H1 (cell line): ENCODE results near the gene FSIP1. TPM values are rescaled to one million over a fixed set of nuclear protein-coding genes. Genes with fewer than 3 reads are reported as not detected.

Source experiments
- KDM4A ChIP-seq: IDR thresholded peaks from one replicate; pipeline ENCODE4 v1.7.1; 2012; ENCODE audit warnings: low read depth, mild to moderate bottlenecking, moderate library complexity, low read length, inconsistent platforms; ENCODE audit not compliant: severe bottlenecking
- polyA plus RNA-seq, 7 experiments: library from polyadenylated mRNA; depleted of rRNA in 3 of 7; stranded (reverse) in 5 of 7; unstranded in 2 of 7; fragments of >200 nt in 5 of 7; fragments of 200-250 nt in 2 of 7; gene quantifications; 1 replicate in 5 of 7; 2 replicates in 1 of 7; 4 replicates in 1 of 7; pipeline versions ENCODE4 v1.2.1 to v1.2.3, GENCODE V29; 2011 to 2013; ENCODE audit warnings: missing spikeins in 2 of 7, mixed read lengths in 2 of 7
- total RNA-seq: library from RNA; stranded (reverse); fragmentation: NEBNext Ultra II Directional; extraction: Animal tissue kit (Norgen Biotek cat#: 25700); gene quantifications from 2 replicates; pipeline ENCODE4 v1.2.1, GENCODE V29; 2021

FSIP1 gene
- total and polyA plus RNA-seq, 2 of the 8 experiments (the other 6 are each of a cell fraction or from before 2014, with no cell fraction given) = 0.18 to 1.3 TPM

GRCh38 chr15:39752246-39752645 lies 30.4 kb downstream of the FSIP1 start (continued):
- TF ChIP-seq KDM4A = no peak
